ENCODE results near the gene PCGF3. TPM values are rescaled to one million over a fixed set of nuclear protein-coding genes. Genes with fewer than 3 reads are reported as not detected.
A peak's percentile ranks its signal among the peaks of the same experiment; 100 is the strongest.

The PCGF3 gene
- total RNA-seq, 1 donor from 2014 or later: 64.3 TPM

- Mint-ChIP-seq H3K27ac (peak overlapping the region; percentile 43), H3K27me3 (no peaks in the 10 kb centered on the region), H3K36me3 (peaks cover 7% of the 10 kb centered on the region), H3K9me3 (no peaks in the 10 kb centered on the region), H3K4me1 (ENCODE audit: unreplicated experiment) (peaks cover 7% of the 10 kb centered on the region), H3K4me3 (no peak overlapping the region)
- no peak for TF ChIP-seq CTCF (conservative IDR thresholded peaks at IDR 0.05)
- DNase-seq (ENCODE audit: extremely low spot score, unreplicated experiment): no peak
Observed at GRCh38 chr4:720111-720860, 14.7 kb downstream of the PCGF3 start.

- Mint-ChIP-seq H3K4me3 (no peak overlapping the region), H3K27me3 (no peaks in the 10 kb centered on the region), H3K36me3 (peaks cover 7% of the 10 kb centered on the region), H3K4me1 (ENCODE audit: unreplicated experiment) (peaks cover 10% of the 10 kb centered on the region), H3K27ac (peak overlapping the region; percentile 76), H3K9me3 (no peaks in the 10 kb centered on the region)
- DNase-seq (ENCODE audit: extremely low spot score, unreplicated experiment): no peak
- TF ChIP-seq CTCF (conservative IDR thresholded peaks at IDR 0.05): no peak
Observed at GRCh38 chr4:721261-722168, 15.9 kb downstream of the PCGF3 start.

- H3K27me3 Mint-ChIP-seq: no peaks in the 10 kb centered on the region
- TF ChIP-seq CTCF (conservative IDR thresholded peaks at IDR 0.05): no peak
- no peak overlapping the region for H3K27ac Mint-ChIP-seq
- H3K9me3 Mint-ChIP-seq: no peaks in the 10 kb centered on the region
- peaks cover 15% of the 10 kb centered on the region for H3K4me1 Mint-ChIP-seq (ENCODE audit: unreplicated experiment)
- no peak overlapping the region for H3K4me3 Mint-ChIP-seq
- peaks cover 7% of the 10 kb centered on the region for H3K36me3 Mint-ChIP-seq
- DNase-seq (ENCODE audit: extremely low spot score, unreplicated experiment): no peak
Observed at GRCh38 chr4:722169-722725, 16.6 kb downstream of the PCGF3 start.

- DNase-seq (ENCODE audit: extremely low spot score, unreplicated experiment): no peak
- H3K4me1 Mint-ChIP-seq (ENCODE audit: unreplicated experiment): peaks cover 9% of the 10 kb centered on the region
- no peaks in the 10 kb centered on the region for H3K27me3 Mint-ChIP-seq
- no peak overlapping the region for H3K4me3 Mint-ChIP-seq
- peaks cover 7% of the 10 kb centered on the region for H3K36me3 Mint-ChIP-seq
- no peak overlapping the region for H3K27ac Mint-ChIP-seq
- no peaks in the 10 kb centered on the region for H3K9me3 Mint-ChIP-seq
- no peak for TF ChIP-seq CTCF (conservative IDR thresholded peaks at IDR 0.05)
Observed at GRCh38 chr4:722851-723360, 17.3 kb downstream of the PCGF3 start.

GRCh38 chr4:723751-724530, 18.3 kb downstream of the PCGF3 start:
- Mint-ChIP-seq H3K27me3 (no peaks in the 10 kb centered on the region), H3K36me3 (peaks cover 7% of the 10 kb centered on the region), H3K27ac (no peak overlapping the region), H3K4me1 (ENCODE audit: unreplicated experiment) (peaks cover 8% of the 10 kb centered on the region), H3K4me3 (no peak overlapping the region), H3K9me3 (no peaks in the 10 kb centered on the region)
- DNase-seq (ENCODE audit: extremely low spot score, unreplicated experiment): no peak
- TF ChIP-seq CTCF (conservative IDR thresholded peaks at IDR 0.05): no peak
